Kidney epithelial cell (primary cell): Measurements from ENCODE around the gene SPSB4. TPM values are rescaled to one million over a fixed set of nuclear protein-coding genes. Genes with fewer than 3 reads are reported as not detected.

Experiments
- DNase-seq: peaks from one replicate; pipeline ENCODE4 v3.0.0-alpha.2; 2010; ENCODE audit warnings: low read depth
- H3K27me3 ChIP-seq: 2 replicates; pipeline ENCODE4 v1.6.0; 2011; ENCODE audit warnings: low read length; ENCODE audit not compliant: control insufficient read depth, insufficient read depth
- H3K36me3 ChIP-seq: 2 replicates; pipeline ENCODE4 v1.5.1; 2011; ENCODE audit warnings: low read length; ENCODE audit not compliant: control insufficient read depth, insufficient read depth
- H3K4me3 ChIP-seq: 2 replicates; pipeline ENCODE4 v1.5.1; 2011; ENCODE audit warnings: low read depth, mild to moderate bottlenecking, control low read depth, low read length
- total RNA-seq: library from RNA; depleted of rRNA; stranded (reverse); fragments of >200 nt; gene quantifications from 2 replicates; pipeline ENCODE4 v1.2.3, GENCODE V29; 2015
- TF ChIP-seq, protein P1 (sequence below): IDR thresholded peaks from 2 replicates; pipeline ENCODE4 v1.5.1; 2011; ENCODE audit warnings: mild to moderate bottlenecking, moderate library complexity, low read length, control low read depth, inconsistent platforms; ENCODE audit not compliant: insufficient read depth, poor library complexity, severe bottlenecking

Gene SPSB4
- total RNA-seq, 1 donor from 2014 or later = 0.67 TPM

DNA sequence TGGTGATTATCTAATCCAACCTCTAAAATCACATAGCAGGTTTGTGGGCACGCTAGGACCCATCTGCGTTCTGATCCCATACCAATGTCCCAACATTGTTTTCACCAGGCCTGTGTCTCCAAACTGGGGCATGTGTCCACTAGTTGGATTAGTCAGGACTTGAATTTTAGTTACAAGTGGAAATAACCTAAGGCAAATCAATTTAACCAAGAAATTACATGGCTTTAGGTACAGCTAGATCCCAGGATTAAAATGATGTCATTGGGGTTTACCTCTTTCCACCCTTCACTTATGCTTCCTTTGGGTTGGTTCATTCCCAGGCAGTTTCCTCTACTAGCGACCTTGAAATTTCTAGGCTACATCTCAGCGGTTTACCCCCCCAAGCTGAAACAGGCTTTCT is 133.3 kb downstream of the SPSB4 start:
- Histone ChIP-seq H3K27me3 (no peaks in the 10 kb centered on the region), H3K36me3 (no peaks in the 10 kb centered on the region), H3K4me3 (no peak overlapping the region)
- TF ChIP-seq, protein P1, sequence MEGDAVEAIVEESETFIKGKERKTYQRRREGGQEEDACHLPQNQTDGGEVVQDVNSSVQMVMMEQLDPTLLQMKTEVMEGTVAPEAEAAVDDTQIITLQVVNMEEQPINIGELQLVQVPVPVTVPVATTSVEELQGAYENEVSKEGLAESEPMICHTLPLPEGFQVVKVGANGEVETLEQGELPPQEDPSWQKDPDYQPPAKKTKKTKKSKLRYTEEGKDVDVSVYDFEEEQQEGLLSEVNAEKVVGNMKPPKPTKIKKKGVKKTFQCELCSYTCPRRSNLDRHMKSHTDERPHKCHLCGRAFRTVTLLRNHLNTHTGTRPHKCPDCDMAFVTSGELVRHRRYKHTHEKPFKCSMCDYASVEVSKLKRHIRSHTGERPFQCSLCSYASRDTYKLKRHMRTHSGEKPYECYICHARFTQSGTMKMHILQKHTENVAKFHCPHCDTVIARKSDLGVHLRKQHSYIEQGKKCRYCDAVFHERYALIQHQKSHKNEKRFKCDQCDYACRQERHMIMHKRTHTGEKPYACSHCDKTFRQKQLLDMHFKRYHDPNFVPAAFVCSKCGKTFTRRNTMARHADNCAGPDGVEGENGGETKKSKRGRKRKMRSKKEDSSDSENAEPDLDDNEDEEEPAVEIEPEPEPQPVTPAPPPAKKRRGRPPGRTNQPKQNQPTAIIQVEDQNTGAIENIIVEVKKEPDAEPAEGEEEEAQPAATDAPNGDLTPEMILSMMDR = no peak
- DNase-seq = no peak

DNA sequence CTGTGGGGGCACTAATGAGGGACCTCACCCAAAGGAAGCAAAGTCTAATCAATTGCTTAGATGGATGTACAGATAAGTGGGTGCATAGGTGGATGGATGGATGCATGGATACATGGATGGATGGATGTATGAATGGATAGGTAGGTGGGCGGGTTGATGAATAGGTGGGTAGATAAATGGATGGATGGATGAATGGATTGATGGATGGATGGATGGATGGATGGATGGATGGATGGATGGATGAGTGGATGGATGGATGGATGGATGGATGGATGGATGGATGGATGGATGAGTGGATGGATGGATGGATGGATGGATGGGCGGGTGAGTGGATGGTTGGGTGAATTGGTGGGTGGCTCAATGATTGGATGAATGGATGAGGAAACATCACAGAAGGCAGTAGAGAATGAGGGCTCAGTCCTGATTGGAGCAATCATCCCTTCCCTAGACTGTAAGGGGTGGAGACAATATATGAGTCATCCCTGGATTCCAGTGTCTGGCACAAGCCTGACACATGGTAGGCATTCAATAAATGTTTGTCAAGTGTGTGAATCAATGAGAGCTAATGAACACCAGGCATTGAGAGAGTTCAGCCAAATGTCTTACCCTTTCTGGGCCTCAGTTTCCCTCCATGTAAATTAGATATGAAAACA is 140.1 kb downstream of the SPSB4 start:
- H3K27me3 ChIP-seq = peaks cover 6% of the 10 kb centered on the region
- DNase-seq = no peak
- TF ChIP-seq, protein P1 = no peak
- H3K36me3 ChIP-seq = no peaks in the 10 kb centered on the region
- H3K4me3 ChIP-seq = no peak overlapping the region

DNA sequence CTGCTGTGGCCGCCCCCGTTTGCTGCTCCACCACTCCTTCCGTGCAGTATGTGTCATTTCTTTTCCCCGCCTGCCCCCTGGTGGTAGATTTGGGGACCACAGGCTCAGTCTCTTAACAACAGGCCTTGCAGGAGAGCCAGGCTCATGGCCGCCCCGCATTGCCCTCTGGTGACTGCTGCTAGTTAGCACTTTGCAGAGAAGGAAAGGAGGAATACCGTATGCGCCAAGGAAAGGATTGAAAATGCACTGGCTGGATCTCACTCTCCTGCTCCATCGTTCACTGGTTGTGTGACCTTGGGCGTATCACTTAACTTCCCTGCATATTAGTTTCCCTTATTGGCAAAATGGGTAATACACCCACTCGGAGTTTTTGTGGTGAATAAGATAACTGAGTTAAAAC is 141.2 kb downstream of the SPSB4 start:
- peak; percentile 64 for DNase-seq
- TF ChIP-seq, protein P1 = peak; percentile 99
- Histone ChIP-seq H3K4me3 (no peak overlapping the region), H3K27me3 (peaks cover 6% of the 10 kb centered on the region), H3K36me3 (no peaks in the 10 kb centered on the region)

DNA sequence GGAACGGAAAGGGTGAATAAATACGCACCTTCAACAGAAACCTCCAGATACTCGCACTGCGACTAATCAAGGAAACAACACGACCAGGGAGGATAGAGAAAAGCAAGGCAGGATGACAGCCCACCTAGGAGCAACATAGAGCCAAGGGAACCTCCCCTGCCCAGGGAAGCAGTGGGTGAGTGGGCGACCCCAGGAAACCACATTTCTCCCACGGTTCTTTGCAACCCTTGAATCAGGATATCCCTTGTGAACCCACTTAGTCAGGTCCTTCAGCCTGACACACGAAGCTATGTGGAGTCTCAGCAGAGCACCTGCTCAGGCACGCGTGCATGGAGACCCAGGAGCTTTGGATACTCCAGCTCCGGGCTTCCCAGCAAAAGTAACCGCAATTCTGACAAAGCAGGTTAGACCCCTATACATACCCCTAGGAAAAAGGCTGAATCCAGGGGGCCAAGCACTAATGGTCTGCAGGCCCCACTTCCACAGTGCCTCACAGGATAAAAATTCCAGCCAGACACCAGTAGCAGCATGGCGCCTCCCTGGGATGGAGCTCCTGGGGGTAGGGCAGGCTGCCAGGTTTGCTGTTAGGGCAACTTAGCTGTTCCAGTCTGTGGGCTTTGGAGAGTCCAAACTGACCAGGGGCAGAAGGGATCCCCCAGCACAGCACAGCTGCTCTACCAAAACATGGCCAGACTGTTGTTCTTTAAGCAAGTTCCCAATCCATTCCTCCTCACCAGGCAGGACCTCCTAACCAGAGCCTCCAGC is 142.1 kb downstream of the SPSB4 start:
- H3K27me3 ChIP-seq = peaks cover 6% of the 10 kb centered on the region
- TF ChIP-seq, protein P1 = no peak
- no peak for DNase-seq

More for the DNA sequence above, 142.1 kb downstream of the SPSB4 start:
- Histone ChIP-seq H3K36me3 (no peaks in the 10 kb centered on the region), H3K4me3 (no peak overlapping the region)

Other genes with a start within 250 kb of the SPSB4 start
- gene SLC25A36, start 109.5 kb upstream of the SPSB4 start, total RNA-seq = 63.8 and 75.0 TPM in 2 replicates
- 11.5 and 15.8 TPM in 2 replicates for gene PXYLP1, start 180.5 kb downstream of the SPSB4 start, total RNA-seq